Hematopoietic multipotent progenitor cell treated with erythropoietin and hydrocortisone succinate and interleukin-3 and kit ligand, for 15 days (in vitro differentiated cells): ENCODE results near the gene NELL1.

Experiments used
- DNase-seq: peaks from one replicate; pipeline ENCODE4 v3.0.0-alpha.2; 2015; ENCODE audit warnings: low spot score

Gene NELL1

GRCh38 chr11:21564833-21565682, 895.7 kb downstream of the NELL1 start:
- DNase-seq, result no peak

DNA sequence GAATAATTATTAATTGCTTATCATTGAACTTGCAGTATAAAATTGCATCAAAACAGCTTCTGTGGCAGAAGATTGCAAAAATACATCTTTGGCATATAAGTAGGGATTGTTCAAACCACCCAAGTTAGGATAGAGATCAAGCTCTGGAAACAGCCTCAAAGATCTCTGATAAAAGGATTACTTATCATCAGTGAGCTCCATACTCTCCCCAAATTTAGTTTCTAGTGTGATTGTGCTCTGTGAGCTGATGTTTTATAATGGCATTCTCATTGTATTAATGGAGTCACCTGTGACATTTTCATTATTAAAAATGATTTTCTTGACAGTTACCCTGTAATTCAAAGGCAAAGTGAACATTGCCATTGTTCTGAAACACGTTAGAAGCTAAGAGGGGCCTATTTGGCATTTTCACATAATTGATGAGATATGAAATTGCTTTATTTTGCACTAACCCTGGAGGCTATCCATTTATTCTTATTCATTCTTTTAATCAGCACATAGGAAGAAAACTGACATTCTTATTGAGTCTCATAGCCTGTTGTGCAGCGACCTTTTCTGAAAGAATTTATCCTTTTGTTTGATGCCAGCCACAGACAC, 897.2 kb downstream of the NELL1 start:
- DNase-seq, result no peak

GRCh38 chr11:21567645-21568290, 898.4 kb downstream of the NELL1 start:
- DNase-seq, result no peak

DNA sequence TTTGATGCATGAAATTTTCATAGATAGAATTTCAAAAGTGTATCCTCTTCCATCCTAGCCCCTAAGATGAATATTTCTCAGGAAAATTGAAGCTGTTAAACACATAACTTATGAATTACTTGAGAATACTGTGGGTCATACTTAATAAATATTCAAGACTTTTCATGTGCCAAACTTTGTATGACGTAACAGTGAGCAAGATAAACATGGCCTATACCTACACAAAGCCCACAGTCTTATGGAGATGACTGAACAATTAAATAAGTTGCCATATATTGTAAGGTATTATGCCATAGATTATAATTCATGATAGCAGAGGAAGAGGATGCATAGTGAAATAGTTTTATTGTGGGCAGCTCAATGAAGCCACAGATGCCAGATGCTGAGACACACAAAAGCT, 902.8 kb downstream of the NELL1 start:
- DNase-seq, result no peak

DNA sequence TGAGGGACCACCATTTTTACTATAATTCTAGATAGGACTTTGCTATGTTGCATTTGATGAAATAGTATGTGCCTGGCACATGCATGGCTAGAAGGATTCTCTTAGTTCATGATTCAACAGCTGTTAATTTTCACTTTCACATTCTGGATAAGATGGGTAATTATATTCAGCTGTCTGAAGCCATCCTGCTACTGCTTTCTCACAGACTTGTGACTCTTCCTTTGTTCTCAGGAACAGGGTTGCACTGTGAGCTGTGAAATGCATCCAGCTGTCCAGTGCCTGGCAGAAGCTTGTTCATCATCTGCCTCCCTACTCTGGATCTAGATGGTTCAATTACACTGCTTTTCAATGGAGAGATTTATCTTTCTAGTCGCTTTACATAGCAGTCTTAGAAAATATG, 913.4 kb downstream of the NELL1 start:
- DNase-seq, result no peak

GRCh38 chr11:21588754-21589153, 919.4 kb downstream of the NELL1 start:
- DNase-seq, result no peak

- DNase-seq, result no peak
These were observed 933.3 kb downstream of the NELL1 start for GRCh38 chr11:21602699-21603098.

- DNase-seq, result no peak
These were observed 934.5 kb downstream of the NELL1 start for GRCh38 chr11:21603886-21604285.

DNA sequence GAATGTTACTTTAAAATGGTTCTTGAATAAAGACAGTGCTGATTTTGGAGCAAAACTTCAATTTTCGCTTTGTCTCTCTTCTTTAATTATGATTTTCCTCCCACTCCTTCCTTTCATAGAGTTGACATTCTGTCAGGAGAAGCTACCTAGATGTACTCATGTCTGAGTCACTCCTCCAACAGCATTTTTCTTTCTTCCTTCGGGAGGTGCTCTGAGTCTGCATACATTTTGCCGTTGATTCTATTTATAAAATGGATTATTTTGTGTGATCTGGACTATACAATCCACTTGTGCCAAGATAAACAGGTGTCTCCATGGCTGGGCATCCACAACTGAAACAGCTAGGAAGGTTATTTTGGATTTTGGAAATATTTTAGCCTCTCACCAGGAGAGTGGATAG, 935.2 kb downstream of the NELL1 start:
- no peak for DNase-seq

DNA sequence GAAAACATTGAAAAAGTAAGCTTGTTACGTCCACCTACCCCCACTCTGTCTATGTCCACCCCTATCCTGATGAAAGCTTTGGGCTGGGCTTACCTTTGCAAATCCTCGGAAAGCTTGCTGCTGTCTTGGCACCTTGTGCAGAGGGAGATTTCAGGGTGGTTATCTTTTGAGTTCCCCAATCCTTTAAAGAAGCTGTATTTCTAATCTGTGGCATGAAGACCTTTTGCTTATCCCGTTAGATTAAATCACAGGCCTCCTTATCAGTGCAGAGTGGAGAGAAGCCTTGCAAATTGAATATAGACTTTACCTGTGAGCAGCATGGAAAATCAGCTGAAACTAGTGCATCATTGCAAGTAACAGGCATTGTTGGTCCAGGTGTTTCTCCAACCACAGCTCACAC, 942.9 kb downstream of the NELL1 start:
- no peak for DNase-seq

DNA sequence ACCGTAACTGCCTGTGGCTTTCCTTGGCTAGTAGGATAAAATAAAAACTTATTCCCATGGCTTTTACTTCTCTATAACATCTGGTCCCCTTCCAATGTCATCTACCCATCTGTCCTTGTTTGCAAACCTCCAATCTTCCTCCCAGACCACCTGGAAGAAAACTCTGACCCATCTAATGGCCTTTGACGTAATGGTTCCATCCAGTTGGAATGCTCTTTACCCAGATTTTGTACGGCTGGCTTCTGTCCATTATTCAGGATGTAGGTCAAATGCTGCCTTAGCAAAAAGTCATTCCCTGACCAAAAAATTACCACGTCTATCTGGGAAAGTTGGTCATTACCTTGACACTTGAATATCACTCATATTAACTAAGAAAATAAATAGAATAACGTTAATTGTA, 945.6 kb downstream of the NELL1 start:
- no peak for DNase-seq

DNA sequence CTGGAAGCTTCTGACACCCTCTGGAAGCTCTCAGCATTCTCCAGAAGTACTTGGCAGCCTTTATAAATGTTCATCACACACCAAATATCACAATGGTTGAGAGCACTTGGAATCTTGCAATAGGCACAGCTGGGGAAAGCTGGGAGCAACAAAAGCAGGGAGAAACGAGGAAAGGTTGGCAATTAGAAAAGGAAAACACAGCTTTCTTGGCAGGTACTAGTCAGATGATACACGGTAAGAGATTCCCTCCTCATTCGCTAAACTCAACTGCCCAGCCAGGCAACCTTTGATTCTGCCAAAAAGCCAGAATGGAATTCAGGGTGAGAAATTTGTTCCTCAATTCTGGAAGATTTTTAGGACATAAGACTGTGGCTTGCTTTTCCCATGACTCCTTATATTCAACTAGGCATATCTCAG, 946.6 kb downstream of the NELL1 start:
- DNase-seq, result no peak

- no peak for DNase-seq
These were observed 953.2 kb downstream of the NELL1 start for GRCh38 chr11:21622566-21622965.

DNA sequence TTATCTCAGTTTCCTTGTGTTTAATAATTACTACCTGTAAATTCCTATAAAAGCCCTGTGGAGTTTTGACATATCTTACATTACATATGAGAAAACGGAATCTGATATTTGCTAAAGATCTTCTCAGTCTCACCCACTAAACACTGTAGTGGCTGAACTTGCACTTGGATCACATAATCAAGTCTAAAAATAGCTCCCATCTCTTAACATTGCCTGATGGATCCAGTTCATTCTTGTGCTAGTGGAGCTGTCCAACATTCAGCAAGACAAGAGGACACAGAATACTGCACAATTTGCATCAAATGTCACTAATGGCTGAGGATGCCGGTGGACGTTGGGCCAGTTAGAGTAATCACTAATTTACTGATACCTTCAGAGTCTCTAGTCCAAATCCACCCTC, 953.6 kb downstream of the NELL1 start:
- no peak for DNase-seq
